Measurements from ENCODE around the gene ZMIZ1.

DNA sequence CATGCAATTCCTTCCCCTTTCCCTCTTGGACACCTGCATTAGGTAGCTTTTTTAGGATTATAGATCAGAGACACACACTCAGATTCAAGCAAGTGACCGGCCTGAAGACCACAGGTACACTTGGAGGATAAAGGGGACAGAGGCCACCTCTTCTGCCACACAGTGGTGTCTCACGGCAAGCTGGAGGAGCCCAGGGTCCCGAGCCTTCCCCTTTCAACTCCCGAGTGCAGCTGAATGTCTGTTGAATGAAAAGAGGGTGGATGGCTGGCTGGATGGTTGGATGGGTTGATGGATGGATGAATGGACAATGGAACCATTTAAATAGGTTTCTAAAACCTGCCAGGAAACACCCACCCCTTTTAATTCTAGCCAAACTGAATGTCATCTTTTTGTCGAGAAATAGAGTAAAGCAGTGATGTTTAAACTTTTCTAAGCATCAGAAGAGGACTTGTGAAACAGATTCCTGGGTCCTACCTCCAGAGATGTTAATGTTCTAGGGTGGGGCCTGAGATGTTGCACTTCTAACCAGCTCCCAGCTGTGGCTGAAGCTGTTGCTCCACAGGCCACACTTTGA, 49.2 kb upstream of the ZMIZ1 start:
- TF ChIP-seq, protein P1, sequence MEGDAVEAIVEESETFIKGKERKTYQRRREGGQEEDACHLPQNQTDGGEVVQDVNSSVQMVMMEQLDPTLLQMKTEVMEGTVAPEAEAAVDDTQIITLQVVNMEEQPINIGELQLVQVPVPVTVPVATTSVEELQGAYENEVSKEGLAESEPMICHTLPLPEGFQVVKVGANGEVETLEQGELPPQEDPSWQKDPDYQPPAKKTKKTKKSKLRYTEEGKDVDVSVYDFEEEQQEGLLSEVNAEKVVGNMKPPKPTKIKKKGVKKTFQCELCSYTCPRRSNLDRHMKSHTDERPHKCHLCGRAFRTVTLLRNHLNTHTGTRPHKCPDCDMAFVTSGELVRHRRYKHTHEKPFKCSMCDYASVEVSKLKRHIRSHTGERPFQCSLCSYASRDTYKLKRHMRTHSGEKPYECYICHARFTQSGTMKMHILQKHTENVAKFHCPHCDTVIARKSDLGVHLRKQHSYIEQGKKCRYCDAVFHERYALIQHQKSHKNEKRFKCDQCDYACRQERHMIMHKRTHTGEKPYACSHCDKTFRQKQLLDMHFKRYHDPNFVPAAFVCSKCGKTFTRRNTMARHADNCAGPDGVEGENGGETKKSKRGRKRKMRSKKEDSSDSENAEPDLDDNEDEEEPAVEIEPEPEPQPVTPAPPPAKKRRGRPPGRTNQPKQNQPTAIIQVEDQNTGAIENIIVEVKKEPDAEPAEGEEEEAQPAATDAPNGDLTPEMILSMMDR (IDR thresholded peaks at IDR 0.05 in 4 of 5, conservative IDR thresholded peaks at IDR 0.05 in 1 of 5): no peak
- no peak for TF ChIP-seq POLR2A (IDR thresholded peaks at IDR 0.05)

All from gastrocnemius medialis (tissue), 4 donors.